Immature natural killer cell (primary cell): ENCODE results near the gene SYNC. TPM values are rescaled to one million over a fixed set of nuclear protein-coding genes. Genes with fewer than 3 reads are reported as not detected.
A peak's percentile ranks its signal among the peaks of the same experiment; 100 is the strongest.
"Not testable (repeated sequence)": the region's sequence is repeated elsewhere in the genome, so short reads cannot be mapped to it uniquely, and the experiment has no call there.

Experiments
- DNase-seq, 3 donors: peaks; one replicate each; pipeline ENCODE4 v3.0.0; 2022; ENCODE audit warnings: mixed read lengths in 1 of 3
- H3K27ac Mint-ChIP-seq, 6 donors: one replicate each; pipeline ENCODE4 v1.8.0; 2020; ENCODE audit warnings: mixed read lengths in 6 of 6, mild to moderate bottlenecking in 5 of 6, inconsistent platforms in 4 of 6, moderate library complexity in 3 of 6
- H3K27me3 Mint-ChIP-seq, 3 donors: one replicate each; pipeline ENCODE4 v1.8.0; 2020 to 2021; ENCODE audit warnings: low read depth in 3 of 3, mild to moderate bottlenecking in 3 of 3, mixed read lengths in 3 of 3, moderate library complexity in 3 of 3, inconsistent platforms in 1 of 3
- H3K36me3 Mint-ChIP-seq, 3 donors: one replicate each; pipeline ENCODE4 v1.8.0; 2020; ENCODE audit warnings: mixed read lengths in 3 of 3, inconsistent platforms in 2 of 3, mild to moderate bottlenecking in 2 of 3
- H3K4me1 Mint-ChIP-seq, 2 donors: one replicate each; pipeline ENCODE4 v1.8.0; 2020; ENCODE audit warnings: inconsistent platforms in 2 of 2, mild to moderate bottlenecking in 2 of 2, mixed read lengths in 2 of 2, moderate library complexity in 1 of 2
- H3K4me3 Mint-ChIP-seq, 5 donors: one replicate each; pipeline ENCODE4 v1.8.0; 2020; ENCODE audit warnings: mild to moderate bottlenecking in 5 of 5, mixed read lengths in 5 of 5, inconsistent platforms in 3 of 5, moderate library complexity in 3 of 5
- H3K9me3 Mint-ChIP-seq, 6 donors: one replicate each; pipeline ENCODE4 v1.8.0; 2020; ENCODE audit warnings: mild to moderate bottlenecking in 6 of 6, mixed read lengths in 6 of 6, inconsistent platforms in 4 of 6, moderate library complexity in 3 of 6
- polyA plus RNA-seq, 3 donors: library from polyadenylated mRNA; unstranded; fragments of 300-500 nt; fragmentation: Illumina TruSeq; gene quantifications; one replicate each; pipeline ENCODE4 v1.2.3, GENCODE V29; 2021

SYNC gene
- polyA plus RNA-seq, 3 donors from 2014 or later = not detected

GRCh38 chr1:32716312-32717148 lies 14.0 kb upstream of the SYNC start:
- Mint-ChIP-seq H3K4me1 (peaks cover 6% of the 10 kb centered on the region in 2 donors), H3K9me3 (peaks cover 0 to 1% (median 0%) of the 10 kb centered on the region in 6 donors), H3K4me3 (no peak overlapping the region), H3K27ac (no peak overlapping the region), H3K27me3 (peaks cover under 1 to 2% (median 2%) of the 10 kb centered on the region in 3 donors), H3K36me3 (no peaks in the 10 kb centered on the region)
- no peak for DNase-seq

GRCh38 chr1:32715901-32716311 lies 13.3 kb upstream of the SYNC start:
- peaks cover 0 to 1% (median 0%) of the 10 kb centered on the region in 6 donors for H3K9me3 Mint-ChIP-seq
- H3K4me3 Mint-ChIP-seq = no peak overlapping the region
- peaks cover 6% of the 10 kb centered on the region in 2 donors for H3K4me1 Mint-ChIP-seq
- no peaks in the 10 kb centered on the region for H3K36me3 Mint-ChIP-seq
- DNase-seq = no peak
- H3K27ac Mint-ChIP-seq = no peak overlapping the region
- peaks cover 0 to 2% (median 2%) of the 10 kb centered on the region in 3 donors for H3K27me3 Mint-ChIP-seq

- Mint-ChIP-seq H3K4me1 (peaks cover 6% of the 10 kb centered on the region in 2 donors), H3K36me3 (no peaks in the 10 kb centered on the region), H3K27ac (no peak overlapping the region), H3K27me3 (peaks cover 0 to 2% (median 2%) of the 10 kb centered on the region in 3 donors), H3K4me3 (peak overlapping the region in 1 of 5 donors; percentile 20), H3K9me3 (peaks cover 0 to 1% (median 0%) of the 10 kb centered on the region in 6 donors)
- no peak for DNase-seq
These were observed 11.7 kb upstream of the SYNC start for GRCh38 chr1:32714277-32714676.

GRCh38 chr1:32713081-32713480 lies 10.5 kb upstream of the SYNC start:
- Mint-ChIP-seq H3K4me1 (peaks cover 6% of the 10 kb centered on the region in 2 donors), H3K4me3 (peak overlapping the region in 4 of 5 donors; percentile 18 to 80 (median 44)), H3K27me3 (peaks cover 0 to 2% (median 0%) of the 10 kb centered on the region in 3 donors), H3K9me3 (peaks cover 0 to 1% (median 0%) of the 10 kb centered on the region in 6 donors), H3K27ac (no peak overlapping the region), H3K36me3 (no peaks in the 10 kb centered on the region)
- DNase-seq = no peak

GRCh38 chr1:32711221-32711620 lies 8.7 kb upstream of the SYNC start:
- DNase-seq, H3K4me3 Mint-ChIP-seq, H3K27ac Mint-ChIP-seq, H3K4me1 Mint-ChIP-seq, H3K9me3 Mint-ChIP-seq, H3K36me3 Mint-ChIP-seq, H3K27me3 Mint-ChIP-seq: not testable (repeated sequence)

- no peak overlapping the region for H3K4me3 Mint-ChIP-seq
- H3K9me3 Mint-ChIP-seq = peaks cover 0 to 1% (median 0%) of the 10 kb centered on the region in 6 donors
- DNase-seq = no peak
- peaks cover 3 to 6% of the 10 kb centered on the region in 2 donors for H3K4me1 Mint-ChIP-seq
- H3K36me3 Mint-ChIP-seq = no peaks in the 10 kb centered on the region
- no peak overlapping the region for H3K27ac Mint-ChIP-seq
- H3K27me3 Mint-ChIP-seq = peaks cover 0 to 8% (median 2%) of the 10 kb centered on the region in 3 donors
These were observed 6.9 kb upstream of the SYNC start for GRCh38 chr1:32709476-32709875.

- peaks cover 0 to 11% (median 4%) of the 10 kb centered on the region in 3 donors for H3K27me3 Mint-ChIP-seq
- DNase-seq = no peak
- H3K9me3 Mint-ChIP-seq = peaks cover 0 to 1% (median 0%) of the 10 kb centered on the region in 6 donors
- H3K4me3 Mint-ChIP-seq = no peak overlapping the region
- H3K4me1 Mint-ChIP-seq = peaks cover 3 to 6% of the 10 kb centered on the region in 2 donors
- H3K36me3 Mint-ChIP-seq = no peaks in the 10 kb centered on the region
- no peak overlapping the region for H3K27ac Mint-ChIP-seq
These were observed 6.5 kb upstream of the SYNC start for GRCh38 chr1:32709075-32709474.

- no peaks in the 10 kb centered on the region for H3K9me3 Mint-ChIP-seq
- no peak overlapping the region for H3K4me3 Mint-ChIP-seq
- no peak for DNase-seq
- H3K36me3 Mint-ChIP-seq = no peaks in the 10 kb centered on the region
- no peak overlapping the region for H3K27ac Mint-ChIP-seq
- peaks cover 12 to 14% of the 10 kb centered on the region in 2 donors for H3K4me1 Mint-ChIP-seq
- peaks cover 4 to 26% (median 5%) of the 10 kb centered on the region in 3 donors for H3K27me3 Mint-ChIP-seq
These were observed 3.9 kb upstream of the SYNC start for GRCh38 chr1:32706491-32706890.

GRCh38 chr1:32705516-32705915 lies 2.9 kb upstream of the SYNC start:
- no peak overlapping the region for H3K4me3 Mint-ChIP-seq
- DNase-seq = no peak
- H3K36me3 Mint-ChIP-seq = no peaks in the 10 kb centered on the region
- peaks cover 4 to 28% (median 5%) of the 10 kb centered on the region in 3 donors for H3K27me3 Mint-ChIP-seq
- H3K27ac Mint-ChIP-seq = no peak overlapping the region
- H3K4me1 Mint-ChIP-seq = peaks cover 12 to 14% of the 10 kb centered on the region in 2 donors
- H3K9me3 Mint-ChIP-seq = no peaks in the 10 kb centered on the region

- Mint-ChIP-seq H3K9me3 (no peaks in the 10 kb centered on the region), H3K36me3 (peaks cover 0 to 4% (median 0%) of the 10 kb centered on the region in 3 donors), H3K4me3 (peak overlapping the region; percentile 46 to 71 (median 66)), H3K4me1 (peaks cover 12 to 14% of the 10 kb centered on the region in 2 donors), H3K27me3 (peaks cover 4 to 35% (median 5%) of the 10 kb centered on the region in 3 donors), H3K27ac (no peak overlapping the region)
- no peak for DNase-seq
These were observed 1.1 kb upstream of the SYNC start for GRCh38 chr1:32703479-32704291.

- peaks cover 0 to 4% (median 0%) of the 10 kb centered on the region in 3 donors for H3K36me3 Mint-ChIP-seq
- H3K4me1 Mint-ChIP-seq = peaks cover 12 to 14% of the 10 kb centered on the region in 2 donors
- H3K27ac Mint-ChIP-seq = peak overlapping the region in 1 of 6 donors; percentile 29
- peak overlapping the region; percentile 54 to 74 (median 70) for H3K4me3 Mint-ChIP-seq
- no peak for DNase-seq
- no peaks in the 10 kb centered on the region for H3K9me3 Mint-ChIP-seq
- peaks cover 4 to 33% (median 5%) of the 10 kb centered on the region in 3 donors for H3K27me3 Mint-ChIP-seq
These were observed 495 bp downstream of the SYNC start for GRCh38 chr1:32701951-32702598.

GRCh38 chr1:32701421-32701911 lies 1.1 kb downstream of the SYNC start:
- DNase-seq = no peak
- Mint-ChIP-seq H3K36me3 (peaks cover 0 to 4% (median 0%) of the 10 kb centered on the region in 3 donors), H3K4me3 (peak overlapping the region; percentile 54 to 74 (median 70)), H3K27ac (no peak overlapping the region), H3K27me3 (peaks cover 4 to 33% (median 5%) of the 10 kb centered on the region in 3 donors), H3K9me3 (no peaks in the 10 kb centered on the region), H3K4me1 (peaks cover 12 to 14% of the 10 kb centered on the region in 2 donors)

- H3K9me3 Mint-ChIP-seq, H3K4me3 Mint-ChIP-seq, H3K36me3 Mint-ChIP-seq, H3K27ac Mint-ChIP-seq, DNase-seq, H3K4me1 Mint-ChIP-seq: not testable (repeated sequence)
- H3K27me3 Mint-ChIP-seq = peaks cover 0 to 14% (median 3%) of the 10 kb centered on the region in 3 donors
These were observed 5.6 kb downstream of the SYNC start for GRCh38 chr1:32696996-32697395.
